SK-N-SH treated with all-trans-retinoic acid at 6 μM for 48 hours (cell line): ENCODE data around the gene NPVF.

Experiments
- BACH2 ChIP-seq: fragments of 250-450 bp; sonication (Bioruptor Pico); IDR thresholded peaks from 2 replicates; pipeline ENCODE4 v1.9.0; 2021; ENCODE audit warnings: mild to moderate bottlenecking, borderline replicate concordance
- ZFP3 ChIP-seq: fragments of 250-450 bp; sonication (Bioruptor Pico); IDR thresholded peaks from 2 replicates; pipeline ENCODE4 v1.5.0; 2020; ENCODE audit warnings: mild to moderate bottlenecking, moderate library complexity

DNA sequence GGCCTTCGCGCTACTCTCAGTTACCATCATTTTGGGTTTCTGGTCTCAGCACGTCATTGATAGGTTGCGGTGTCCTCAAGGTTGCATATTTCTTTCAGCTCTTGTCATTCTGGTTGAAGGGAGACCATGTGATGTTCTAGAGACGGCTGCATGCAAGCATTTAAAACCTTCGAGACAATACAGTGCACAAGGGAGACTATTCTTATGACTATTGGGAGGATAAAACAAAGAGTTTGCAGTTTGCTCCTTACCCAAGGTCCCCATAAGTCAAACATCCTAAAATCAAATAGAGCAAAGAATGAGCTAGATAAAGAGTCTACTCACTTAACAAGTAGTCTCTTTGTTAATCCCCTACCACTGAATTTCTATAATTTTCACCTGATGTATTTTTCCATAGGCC is 39.1 kb downstream of the NPVF start:
- TF ChIP-seq BACH2 (no peak), ZFP3 (CRISPR knock-in tag) (no peak)
